GM19438 (cell line): ENCODE measurements around the gene PDLIM7.

Experiments used
- ATAC-seq: cut with Tn5 transposase; IDR thresholded peaks from one replicate; pipeline ENCODE4 v1.9.1; 2021; ENCODE audit warnings: low read depth; ENCODE audit not compliant: unreplicated experiment

Gene PDLIM7

DNA sequence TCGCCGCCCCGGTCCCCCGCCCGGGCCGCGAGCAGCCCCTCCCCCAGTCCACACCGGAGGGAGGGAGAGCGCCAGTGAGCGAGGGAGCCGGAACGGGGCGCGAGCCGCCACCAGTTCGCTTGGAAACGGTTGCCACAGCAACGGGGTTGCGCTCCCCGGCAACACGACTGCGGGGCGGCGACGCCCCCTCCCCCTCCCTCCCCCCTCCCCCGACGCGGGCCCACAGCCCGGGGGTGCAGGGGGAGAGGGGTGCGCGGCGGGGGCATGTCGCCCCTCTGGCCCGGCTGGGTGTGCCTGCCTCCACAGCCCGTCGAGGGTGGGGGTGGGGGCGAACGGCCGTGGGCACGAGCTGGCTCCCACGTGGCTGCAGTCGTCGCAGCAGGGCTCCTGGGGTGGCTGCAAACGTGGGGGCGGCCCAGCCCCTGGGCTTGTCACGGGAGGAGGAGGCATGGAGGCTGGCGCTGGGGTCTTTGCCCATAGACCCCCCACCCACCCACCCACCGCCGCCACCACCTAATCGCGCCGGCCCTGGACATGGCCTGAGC lies 50.3 kb downstream of the PDLIM7 start:
- peak; percentile 29 for ATAC-seq

DNA sequence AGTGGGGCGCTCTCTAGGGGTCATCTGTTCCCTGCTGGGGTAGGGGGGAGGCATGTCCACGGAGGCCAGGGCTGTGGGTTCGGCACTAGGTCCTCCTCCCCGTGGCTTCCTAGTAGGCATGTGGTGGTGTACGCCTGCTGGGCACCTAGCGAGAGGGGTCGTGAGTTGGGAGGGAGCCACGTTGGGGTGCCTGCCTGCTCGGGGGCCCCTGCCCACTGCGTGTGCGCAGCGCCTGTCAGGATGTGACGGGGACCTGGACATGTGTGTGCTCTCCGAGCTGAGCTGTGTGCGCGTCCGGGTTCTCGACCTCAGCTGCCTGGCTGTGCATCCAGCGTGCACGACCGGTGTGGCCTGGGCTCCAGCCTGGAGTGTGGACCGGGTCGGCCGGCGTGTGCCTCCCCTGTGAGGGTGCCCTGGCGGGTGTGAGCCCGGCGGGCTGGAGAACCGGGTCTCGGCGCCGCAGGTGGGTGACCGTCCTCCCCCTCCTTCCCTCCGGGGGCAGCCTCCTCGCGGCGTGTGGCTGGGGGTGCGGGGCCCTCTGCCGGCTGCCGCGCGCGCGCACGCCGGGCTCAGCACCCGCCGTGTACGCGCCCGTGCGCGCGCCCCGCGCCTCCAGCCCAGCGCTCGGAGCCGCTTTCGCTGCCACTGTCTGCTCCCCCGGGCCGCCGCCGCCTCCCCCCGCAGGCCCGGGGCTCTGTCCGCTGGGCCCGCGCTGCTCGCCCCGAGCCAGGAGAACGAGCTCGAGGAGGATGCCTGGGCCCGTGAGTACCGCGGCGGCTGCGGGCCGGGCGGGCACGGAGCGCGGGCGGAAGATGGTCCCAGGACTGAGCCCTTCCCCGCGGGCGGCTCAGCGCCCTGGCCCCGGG lies 51.0 kb downstream of the PDLIM7 start, which contains the start of gene PRR7:
TSS of gene PRR7 (plus strand) at position 615 of the 866 bp plus-strand sequence. CDS start 8,254 bp downstream, outside the sequence.
- peak; percentile 49 for ATAC-seq

DNA sequence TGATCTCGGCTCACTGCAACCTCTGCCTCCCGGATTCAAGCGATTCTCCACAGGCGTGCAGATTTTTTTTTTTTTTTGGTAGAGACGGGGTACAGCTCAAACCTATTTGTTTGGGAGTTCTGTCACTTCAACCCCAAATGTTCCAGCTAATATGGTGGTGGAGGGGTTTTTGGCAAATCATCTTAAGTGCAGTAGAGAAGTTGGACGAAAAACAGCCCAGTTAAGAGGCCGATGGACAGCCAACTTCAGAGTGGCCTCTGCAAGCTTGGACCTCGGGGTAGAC lies 51.5 kb downstream of the PDLIM7 start:
- no peak for ATAC-seq

DNA sequence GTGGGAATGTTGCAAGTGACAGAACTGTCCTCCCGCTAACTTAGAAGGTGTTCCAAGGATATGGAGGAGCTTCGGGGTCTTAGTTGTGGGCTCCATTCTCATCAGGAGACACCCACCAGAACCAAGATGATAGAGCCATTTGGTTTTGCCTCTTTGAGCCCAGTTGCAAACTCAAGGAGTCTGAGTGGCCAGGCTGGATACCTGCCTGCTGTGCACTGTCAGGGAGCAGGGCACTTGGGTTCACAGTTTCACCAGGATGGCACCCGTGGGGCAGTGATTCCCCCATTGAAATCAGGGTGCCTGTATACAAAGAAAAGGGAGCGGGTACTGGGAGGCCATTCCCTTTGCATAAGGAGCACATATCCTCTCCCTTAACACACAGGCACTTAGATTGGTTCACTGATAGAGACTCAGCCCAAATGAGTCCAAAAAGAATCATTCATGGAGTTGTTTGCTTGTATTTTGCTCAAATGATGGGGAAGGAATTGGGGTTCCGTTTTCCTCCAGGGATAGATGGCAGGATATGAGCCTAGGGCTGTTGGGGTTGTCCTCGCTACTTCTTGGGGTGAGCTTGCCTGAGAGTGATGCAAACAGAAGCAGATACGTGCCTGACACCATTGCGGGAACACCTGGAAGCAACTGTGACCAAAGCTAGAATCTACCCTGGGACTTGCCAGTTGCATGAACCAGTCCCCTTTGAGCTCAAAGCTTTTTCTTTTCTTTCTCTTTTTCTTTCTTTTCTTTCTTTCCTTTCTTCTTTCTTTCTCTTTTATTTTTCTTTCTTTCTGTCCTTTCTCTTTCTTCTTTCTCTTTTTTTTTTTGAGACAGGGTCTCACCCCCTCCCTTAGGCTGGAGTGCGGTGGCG lies 52.1 kb downstream of the PDLIM7 start:
- ATAC-seq = no peak

DNA sequence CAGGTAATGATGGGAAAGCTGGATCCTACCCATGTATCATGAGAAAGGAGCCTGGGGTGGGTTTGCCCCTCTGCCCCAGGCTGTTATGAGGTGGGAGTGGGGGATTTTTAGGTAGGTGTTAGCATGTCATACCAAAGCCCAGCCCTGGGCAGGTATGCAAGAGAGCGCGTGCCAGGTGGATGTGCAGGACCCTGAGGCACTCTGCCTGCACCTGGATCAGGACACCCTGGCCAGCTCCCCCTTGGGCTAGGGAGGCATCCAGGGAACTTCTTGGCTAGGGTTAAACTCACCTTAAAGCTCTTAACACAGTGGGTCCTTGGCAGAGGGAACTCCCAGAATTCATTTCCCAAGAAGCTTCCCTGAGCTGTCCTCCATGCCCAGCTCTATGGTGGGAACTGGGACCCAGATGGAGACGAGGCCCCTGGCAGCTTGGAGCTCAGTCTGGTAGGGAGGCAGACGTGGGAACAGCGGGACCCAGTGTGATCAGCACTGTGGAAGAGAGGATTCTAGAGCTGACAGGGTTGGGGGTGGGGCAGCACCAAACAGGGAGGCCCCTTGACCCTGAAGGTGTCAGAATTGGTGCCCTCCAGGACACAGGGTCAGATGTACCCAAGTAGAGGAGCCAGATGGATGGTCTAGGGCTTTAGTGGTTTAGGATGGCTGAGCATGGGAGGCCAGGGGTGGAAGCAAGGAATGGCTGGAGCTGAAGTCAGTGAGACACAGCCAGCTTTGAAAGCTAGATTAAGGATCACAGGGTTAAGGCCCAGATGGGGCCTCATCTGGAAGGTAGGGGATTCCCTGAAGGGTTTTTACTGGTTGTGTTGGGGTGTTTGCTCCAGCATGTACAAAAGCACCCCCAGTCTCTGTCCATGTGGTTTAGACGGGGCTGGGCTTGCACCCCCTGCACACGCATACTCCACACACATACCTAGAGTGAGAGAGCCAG lies 53.0 kb downstream of the PDLIM7 start:
- ATAC-seq = no peak

DNA sequence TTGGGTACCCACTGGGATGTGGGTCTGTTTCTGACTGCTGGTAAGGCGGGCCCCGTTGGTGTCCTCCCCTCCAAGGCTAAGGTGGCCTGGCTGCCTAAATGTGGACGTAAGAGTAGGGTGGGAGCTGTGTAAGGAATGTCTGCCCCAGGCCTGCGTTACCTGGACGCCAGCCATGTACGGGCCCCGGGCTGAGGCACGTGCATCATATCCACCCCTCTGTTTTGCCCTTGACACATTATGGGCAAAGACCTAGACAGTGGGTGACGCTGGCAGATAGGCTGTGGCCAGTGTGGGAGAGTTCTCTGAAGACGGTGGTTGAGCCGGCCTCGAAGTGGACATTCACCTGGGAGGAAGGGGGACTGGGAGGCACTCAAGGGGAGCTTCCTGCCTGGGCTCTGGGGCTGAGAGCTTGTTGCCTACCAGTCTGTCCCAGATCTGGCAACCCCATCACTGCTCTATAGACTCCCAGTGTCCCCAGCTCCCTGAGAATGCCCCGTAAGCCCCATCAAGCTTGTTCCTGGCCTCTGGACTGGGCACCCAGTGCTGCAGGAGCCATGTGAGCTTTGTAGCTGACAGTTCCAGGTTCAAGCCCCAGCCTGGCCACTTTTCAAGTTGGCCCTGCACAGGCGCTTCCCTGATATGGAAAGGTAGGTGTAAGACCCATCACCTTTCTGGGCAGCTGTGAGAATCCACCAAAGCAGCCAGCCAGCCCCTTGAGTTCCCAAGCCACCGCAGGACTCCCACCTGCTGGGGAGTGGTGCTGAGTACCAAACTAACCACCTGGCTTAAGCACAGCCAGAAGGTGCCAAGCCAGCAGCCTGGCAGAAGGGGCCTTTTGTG lies 54.0 kb downstream of the PDLIM7 start:
- no peak for ATAC-seq

DNA sequence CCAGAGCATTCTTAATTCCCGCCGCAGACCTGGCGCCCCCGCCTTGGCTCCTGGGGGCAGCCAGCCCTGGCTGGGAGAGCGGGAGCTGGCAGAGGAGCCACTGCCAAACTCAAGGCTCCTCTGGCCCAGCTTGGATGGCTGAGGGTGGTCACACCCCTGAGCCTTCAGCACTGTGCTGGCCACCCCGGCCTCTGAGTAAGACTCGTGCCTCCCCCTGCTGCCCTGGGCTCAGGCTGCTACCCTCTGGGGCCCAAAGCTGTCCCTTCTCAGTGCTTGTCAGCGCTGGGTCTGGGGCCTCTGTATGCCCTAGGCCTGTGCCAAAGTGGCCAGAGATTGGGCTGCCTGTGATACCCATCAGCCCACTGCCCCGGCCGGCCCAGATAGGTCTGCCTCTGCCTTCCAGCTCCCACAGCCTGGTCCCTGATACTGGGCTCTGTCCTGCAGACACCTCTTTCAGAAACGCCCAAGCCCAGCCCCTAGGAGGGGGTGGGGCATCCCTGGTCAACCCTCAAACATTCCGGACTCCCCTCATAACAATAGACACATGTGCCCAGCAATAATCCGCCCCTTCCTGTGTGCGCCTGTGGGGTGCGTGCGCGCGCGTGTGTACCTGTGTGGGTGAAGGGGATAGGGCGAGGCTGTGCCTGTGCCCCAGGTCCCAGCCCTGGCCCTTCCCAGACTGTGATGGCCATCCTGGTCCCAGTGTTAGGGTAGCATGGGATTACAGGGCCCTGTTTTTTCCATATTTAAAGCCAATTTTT lies 55.2 kb downstream of the PDLIM7 start:
- no peak for ATAC-seq

DNA sequence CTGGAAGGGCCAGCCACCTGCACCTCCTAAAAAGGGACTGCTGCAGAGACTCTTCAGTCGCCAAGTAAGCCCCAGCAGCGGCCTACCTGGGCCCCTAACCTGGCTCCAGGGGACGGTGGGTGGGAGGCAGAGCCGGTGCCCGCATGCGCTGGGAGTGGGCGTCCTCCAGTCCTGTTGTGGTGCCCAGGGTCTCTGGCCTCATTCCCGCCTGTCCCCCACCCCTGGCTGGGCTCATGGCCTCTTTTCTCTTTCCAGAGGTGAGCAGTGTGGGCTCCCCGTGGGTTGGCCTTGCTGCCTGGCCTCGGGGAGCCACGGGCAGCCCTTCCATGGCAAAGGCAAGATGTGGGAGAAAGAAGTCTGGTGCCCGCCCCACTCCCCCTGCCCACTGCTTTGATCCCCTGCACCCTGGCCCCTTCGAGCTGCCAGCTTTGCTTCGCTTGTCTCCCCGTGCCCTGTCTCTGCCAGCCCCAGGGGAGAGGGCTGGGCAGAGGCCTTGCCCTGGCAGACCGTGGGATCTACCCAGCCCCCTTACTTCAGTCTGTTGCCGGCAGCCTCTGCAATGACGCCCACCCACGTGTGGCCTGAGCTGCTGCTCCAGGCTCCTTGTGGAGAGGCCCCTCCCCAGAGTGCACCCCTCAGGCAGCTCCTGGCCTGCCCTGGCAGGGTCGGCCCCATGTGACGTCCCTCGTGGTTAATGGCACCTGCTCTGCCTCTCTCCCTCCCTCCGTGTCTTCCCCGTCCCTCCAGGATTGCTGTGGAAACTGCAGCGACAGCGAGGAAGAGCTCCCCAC lies 56.2 kb downstream of the PDLIM7 start:
- no peak for ATAC-seq

DNA sequence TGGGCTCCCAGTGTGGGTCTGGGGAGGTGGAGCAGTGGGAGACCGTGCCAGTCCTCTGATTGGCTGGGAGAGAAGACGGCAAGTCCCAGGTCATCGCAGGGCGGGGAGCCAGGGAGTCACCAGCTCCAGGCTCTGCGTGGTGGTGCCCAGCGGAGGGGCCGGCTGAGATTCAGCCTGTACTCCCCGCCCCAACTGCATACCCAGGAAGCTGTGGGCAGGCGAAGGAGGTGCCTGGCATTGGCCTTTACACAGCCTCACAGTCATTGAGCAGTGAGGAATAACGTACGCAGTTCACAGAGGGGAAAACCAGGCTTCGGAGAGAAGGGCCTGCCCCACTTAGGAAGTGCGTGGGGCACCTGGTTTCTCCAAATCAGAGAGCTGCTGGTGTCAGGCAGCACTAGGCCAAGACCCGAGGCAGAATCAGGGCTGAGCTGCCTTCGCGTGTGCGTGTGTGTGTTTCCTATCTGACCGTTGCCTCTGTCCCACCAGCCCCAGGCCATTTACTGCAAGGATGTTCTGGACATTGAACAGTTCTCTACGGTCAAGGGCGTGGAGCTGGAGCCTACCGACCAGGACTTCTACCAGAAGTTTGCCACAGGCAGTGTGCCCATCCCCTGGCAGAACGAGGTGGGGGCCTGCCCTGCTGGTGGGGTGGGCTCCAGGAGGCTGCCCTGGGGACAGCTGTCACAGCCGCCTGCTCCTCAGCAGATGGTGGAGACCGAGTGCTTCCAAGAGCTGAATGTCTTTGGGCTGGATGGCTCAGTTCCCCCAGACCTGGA lies 57.0 kb downstream of the PDLIM7 start:
- no peak for ATAC-seq

DNA sequence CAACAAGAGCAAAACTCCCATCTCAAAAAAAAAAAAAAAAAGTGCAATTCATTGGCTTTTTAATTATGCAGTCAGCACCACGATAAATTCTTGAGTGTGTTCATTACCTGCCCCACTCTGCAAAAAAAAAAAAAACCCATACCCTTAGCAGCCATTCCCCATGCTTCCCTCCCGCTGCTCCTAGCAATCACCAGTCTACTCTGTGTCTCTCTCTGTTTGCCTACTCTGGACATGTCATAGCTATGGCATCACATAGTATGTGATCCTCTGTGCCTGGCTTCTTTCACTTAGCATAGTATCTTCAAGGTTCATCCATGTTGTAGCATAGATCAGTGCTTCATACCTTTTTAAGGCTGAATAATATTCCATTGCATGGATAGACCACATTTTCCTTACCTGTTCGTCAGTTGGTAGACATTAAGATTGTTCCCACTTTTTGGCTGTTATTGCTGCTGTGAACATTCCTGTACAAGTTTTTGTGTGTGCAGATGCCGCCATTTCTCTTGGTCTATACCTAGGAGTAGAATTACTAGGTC lies 57.8 kb downstream of the PDLIM7 start:
- no peak for ATAC-seq

DNA sequence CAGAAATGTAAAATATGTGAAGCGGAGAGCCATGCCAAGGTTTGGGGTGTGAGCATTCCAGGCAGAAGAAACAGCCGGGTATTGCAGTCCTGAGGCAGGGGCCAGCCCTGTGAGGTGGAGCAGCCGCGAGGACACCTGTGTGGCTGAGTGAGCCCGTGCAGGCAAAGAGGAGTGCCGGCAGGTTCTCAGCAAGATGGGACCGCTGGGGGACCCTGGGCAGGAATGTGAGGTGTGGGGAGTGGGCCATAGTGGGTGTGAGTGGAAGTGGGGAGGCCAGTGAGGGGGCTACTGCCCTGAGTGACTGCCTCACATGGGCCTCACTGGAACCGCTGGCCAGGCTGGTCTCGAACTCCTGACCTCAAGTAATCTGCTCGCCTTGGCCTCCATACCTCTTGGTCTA lies 58.9 kb downstream of the PDLIM7 start:
- no peak for ATAC-seq

DNA sequence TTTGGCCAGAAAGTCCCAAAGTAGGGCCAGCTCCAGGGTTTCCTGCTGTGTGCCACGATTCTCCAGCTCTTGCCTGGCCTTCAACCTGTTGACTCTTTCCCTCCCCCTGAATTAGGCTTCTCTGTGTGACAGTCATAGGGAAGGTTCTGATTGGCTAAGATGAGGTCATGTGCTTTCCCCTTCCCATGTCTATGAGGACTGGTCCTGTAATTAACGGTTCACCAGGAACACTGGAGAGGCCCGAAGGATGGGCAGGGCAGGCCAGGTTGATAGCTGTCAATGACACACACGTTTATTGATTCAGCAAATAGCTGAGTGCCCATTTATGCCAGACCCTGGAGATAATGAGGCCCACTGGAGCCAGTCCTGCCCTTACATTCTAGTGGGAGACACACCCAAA lies 59.8 kb downstream of the PDLIM7 start:
- ATAC-seq = no peak

DNA sequence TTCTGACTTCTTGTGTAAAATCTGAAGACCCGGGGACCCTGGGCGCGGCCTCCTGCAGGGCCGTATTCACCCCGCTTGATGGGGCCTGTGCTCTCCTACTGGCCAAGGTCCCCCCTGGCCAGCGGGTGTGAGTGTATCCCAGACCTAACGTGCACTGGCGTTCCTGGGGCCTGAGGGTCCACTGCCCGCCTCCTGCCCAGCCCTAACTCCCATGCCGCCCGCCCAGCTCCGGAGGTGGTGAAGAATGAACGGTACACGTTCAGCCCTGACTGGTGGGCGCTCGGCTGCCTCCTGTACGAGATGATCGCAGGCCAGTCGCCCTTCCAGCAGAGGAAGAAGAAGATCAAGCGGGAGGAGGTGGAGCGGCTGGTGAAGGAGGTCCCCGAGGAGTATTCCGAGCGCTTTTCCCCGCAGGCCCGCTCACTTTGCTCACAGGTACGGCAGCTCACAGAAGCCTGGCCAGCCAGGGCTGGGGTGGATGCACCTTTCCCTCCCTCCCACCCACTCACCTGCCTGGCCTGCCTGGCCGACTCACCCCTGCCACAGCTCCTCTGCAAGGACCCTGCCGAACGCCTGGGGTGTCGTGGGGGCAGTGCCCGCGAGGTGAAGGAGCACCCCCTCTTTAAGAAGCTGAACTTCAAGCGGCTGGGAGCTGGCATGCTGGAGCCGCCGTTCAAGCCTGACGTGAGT lies 61.4 kb downstream of the PDLIM7 start:
- no peak for ATAC-seq

DNA sequence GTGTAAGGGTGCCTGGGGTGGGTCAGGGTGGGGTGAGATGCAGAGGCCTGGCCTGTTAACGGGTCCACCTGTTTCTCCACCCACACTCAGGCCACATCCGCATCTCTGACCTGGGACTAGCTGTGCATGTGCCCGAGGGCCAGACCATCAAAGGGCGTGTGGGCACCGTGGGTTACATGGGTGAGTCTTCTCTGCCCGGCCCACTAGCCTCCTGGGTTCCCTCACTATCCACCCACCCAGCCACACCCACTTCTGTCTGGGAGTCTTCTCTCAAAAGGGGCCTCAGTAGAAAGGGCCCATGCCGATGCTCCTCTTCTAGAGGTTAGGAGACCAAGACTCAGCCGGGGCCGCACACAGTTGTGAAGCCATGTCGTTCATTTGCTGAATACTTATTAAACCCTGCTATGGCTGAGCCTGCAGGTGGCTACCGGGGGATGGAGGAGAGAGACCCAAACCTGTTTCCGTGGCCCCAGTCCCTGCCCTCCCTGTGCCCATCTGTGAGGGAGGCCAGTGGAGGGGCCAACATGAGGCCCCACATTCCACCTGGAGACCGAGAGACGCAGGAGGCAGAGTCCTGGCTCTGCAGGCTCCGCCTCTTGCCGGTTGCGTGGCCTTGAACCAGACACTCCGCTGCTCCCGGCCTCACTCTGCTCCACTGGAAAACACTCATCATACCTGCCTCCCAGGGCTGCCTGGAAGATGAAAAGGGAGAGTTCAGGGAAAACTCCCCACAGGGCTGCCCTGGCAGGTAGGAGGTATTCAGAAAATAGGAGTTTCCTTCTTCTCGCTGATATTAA lies 62.3 kb downstream of the PDLIM7 start:
- ATAC-seq = no peak

DNA sequence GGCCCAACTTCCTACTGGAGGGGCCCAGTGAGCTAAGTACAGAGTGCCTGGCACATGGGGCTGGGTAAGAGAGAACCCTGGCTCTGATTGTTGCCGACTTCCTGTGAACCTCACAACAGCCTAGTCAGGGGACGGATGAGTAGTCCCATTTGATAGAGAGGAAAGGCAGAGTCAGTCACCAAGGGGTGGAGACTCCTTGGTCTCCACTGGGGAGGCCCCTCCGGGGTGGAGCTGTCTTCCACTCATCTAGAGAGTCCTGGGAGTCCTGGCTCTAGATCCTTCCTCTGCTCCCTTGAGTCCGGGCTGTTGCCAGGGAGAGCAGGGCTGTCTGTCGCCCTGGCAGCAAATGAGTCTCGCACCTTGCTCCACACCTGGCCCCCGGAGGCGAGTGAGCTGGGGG lies 63.0 kb downstream of the PDLIM7 start:
- ATAC-seq = no peak
